A549 treated with Mapracorat at 1 μM for 4 hours (cell line): Measurements from ENCODE around the gene SERAC1. TPM values are rescaled to one million over a fixed set of nuclear protein-coding genes. Genes with fewer than 3 reads are reported as not detected.

ENCODE experiments used
- total RNA-seq: library from RNA; stranded (reverse); fragments of 200-300 nt; extraction: Qiagen RNA extraction; gene quantifications from 5 replicates; pipeline ENCODE4 v1.2.3, GENCODE V29; 2022

SERAC1 gene
- 2.4 to 3.7 TPM (median 3.2 TPM) in 5 replicates for total RNA-seq

DNA sequence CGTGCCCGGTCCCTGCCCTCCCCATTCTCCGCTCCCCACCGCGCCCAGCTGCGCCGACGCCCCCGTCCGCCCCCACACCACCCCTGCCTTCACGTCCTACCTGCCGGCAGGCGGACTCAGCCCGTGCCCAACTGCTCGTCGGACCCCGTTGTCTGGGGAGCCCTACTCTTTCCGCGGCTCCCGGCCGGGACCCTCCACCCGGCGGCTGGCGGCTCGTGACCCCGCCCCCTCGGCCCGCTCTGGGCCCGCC, at the start of gene SERAC1:
TSS of gene SERAC1 (minus strand) at position 223 of the 250 bp plus-strand sequence. CDS start 9,899 bp downstream, outside the sequence.

Other genes starting within 250 kb of the SERAC1 start
- 44.0 to 51.5 TPM (median 50.0 TPM) in 5 replicates for gene SYNJ2, start 186.4 kb downstream of the SERAC1 start, total RNA-seq
- gene GTF2H5, start 88 bp upstream of the SERAC1 start, total RNA-seq, result 8.0 to 19.9 TPM (median 18.3 TPM) in 5 replicates
- gene TULP4, start 144.2 kb upstream of the SERAC1 start, total RNA-seq, result 4.8 to 7.8 TPM (median 5.9 TPM) in 5 replicates